ENCODE measurements around the gene MCTP2.

The MCTP2 gene

GRCh38 chr15:94231723-94232468 lies 535 bp downstream of the MCTP2 start:
- peaks cover 2% of the 10 kb centered on the region for H3K27me3 ChIP-seq (replicated peaks; ENCODE audit: control insufficient read depth, insufficient read depth, low read length)
- TF ChIP-seq CTCF (IDR thresholded peaks at IDR 0.05; ENCODE audit: insufficient read depth, low read length, poor library complexity, severe bottlenecking), result no peak
- no peak for DNase-seq (ENCODE audit: extremely low read depth, insufficient read length)
- H3K36me3 ChIP-seq (ENCODE audit: control insufficient read depth, insufficient read depth, low read length), result no peaks in the 10 kb centered on the region
- peak overlapping the region; percentile 58 for H3K4me3 ChIP-seq (replicated peaks; ENCODE audit: low read depth, low read length)

- DNase-seq (ENCODE audit: extremely low read depth, insufficient read length), result no peak
- no peak overlapping the region for H3K4me3 ChIP-seq (replicated peaks; ENCODE audit: low read depth, low read length)
- no peaks in the 10 kb centered on the region for H3K36me3 ChIP-seq (ENCODE audit: control insufficient read depth, insufficient read depth, low read length)
- H3K27me3 ChIP-seq (replicated peaks; ENCODE audit: control insufficient read depth, insufficient read depth, low read length), result peaks cover 2% of the 10 kb centered on the region
- TF ChIP-seq CTCF (IDR thresholded peaks at IDR 0.05; ENCODE audit: insufficient read depth, low read length, poor library complexity, severe bottlenecking), result no peak
Measured at GRCh38 chr15:94233441-94233840, 2.1 kb downstream of the MCTP2 start.

- TF ChIP-seq CTCF (IDR thresholded peaks at IDR 0.05; ENCODE audit: insufficient read depth, low read length, poor library complexity, severe bottlenecking), result no peak
- H3K36me3 ChIP-seq (ENCODE audit: control insufficient read depth, insufficient read depth, low read length), result no peaks in the 10 kb centered on the region
- H3K27me3 ChIP-seq (replicated peaks; ENCODE audit: control insufficient read depth, insufficient read depth, low read length), result peaks cover 2% of the 10 kb centered on the region; the same call in 1 of the 2 replicates
- DNase-seq (ENCODE audit: extremely low read depth, insufficient read length), result no peak
- no peak overlapping the region for H3K4me3 ChIP-seq (replicated peaks; ENCODE audit: low read depth, low read length)
Measured at GRCh38 chr15:94234300-94234699, 2.9 kb downstream of the MCTP2 start.

GRCh38 chr15:94235041-94235440 lies 3.7 kb downstream of the MCTP2 start:
- no peak for DNase-seq (ENCODE audit: extremely low read depth, insufficient read length)
- Histone ChIP-seq H3K4me3 (replicated peaks; ENCODE audit: low read depth, low read length) (no peak overlapping the region), H3K27me3 (replicated peaks; ENCODE audit: control insufficient read depth, insufficient read depth, low read length) (peaks cover 2% of the 10 kb centered on the region; the same call in 1 of the 2 replicates), H3K36me3 (ENCODE audit: control insufficient read depth, insufficient read depth, low read length) (no peaks in the 10 kb centered on the region)
- TF ChIP-seq CTCF (IDR thresholded peaks at IDR 0.05; ENCODE audit: insufficient read depth, low read length, poor library complexity, severe bottlenecking), result no peak

GRCh38 chr15:94235646-94236045 lies 4.3 kb downstream of the MCTP2 start:
- DNase-seq (ENCODE audit: extremely low read depth, insufficient read length), result no peak
- no peaks in the 10 kb centered on the region for H3K36me3 ChIP-seq (ENCODE audit: control insufficient read depth, insufficient read depth, low read length)
- peaks cover 2% of the 10 kb centered on the region; the same call in 1 of the 2 replicates for H3K27me3 ChIP-seq (replicated peaks; ENCODE audit: control insufficient read depth, insufficient read depth, low read length)
- no peak for TF ChIP-seq CTCF (IDR thresholded peaks at IDR 0.05; ENCODE audit: insufficient read depth, low read length, poor library complexity, severe bottlenecking)
- no peak overlapping the region for H3K4me3 ChIP-seq (replicated peaks; ENCODE audit: low read depth, low read length)
